Measurements from ENCODE around the gene OXCT2.

OXCT2 gene

GRCh38 chr1:39733161-39733560 is 38.0 kb downstream of the OXCT2 start:
- DNase-seq (ENCODE audit: low spot score) = no peak

GRCh38 chr1:39732730-39733129 is 38.4 kb downstream of the OXCT2 start:
- no peak for DNase-seq (ENCODE audit: low spot score)

GRCh38 chr1:39729842-39730241 is 41.3 kb downstream of the OXCT2 start:
- no peak for DNase-seq (ENCODE audit: low spot score)

GRCh38 chr1:39729030-39729429 is 42.1 kb downstream of the OXCT2 start:
- DNase-seq (ENCODE audit: low spot score) = no peak

GRCh38 chr1:39727932-39728317 is 43.2 kb downstream of the OXCT2 start:
- no peak for DNase-seq (ENCODE audit: low spot score)

GRCh38 chr1:39727221-39727931 is 43.8 kb downstream of the OXCT2 start:
- DNase-seq (ENCODE audit: low spot score) = no peak

- DNase-seq (ENCODE audit: low spot score) = no peak
Measured at GRCh38 chr1:39726600-39726999, 44.5 kb downstream of the OXCT2 start.

GRCh38 chr1:39722495-39722894 is 48.7 kb downstream of the OXCT2 start:
- no peak for DNase-seq (ENCODE audit: low spot score)

GRCh38 chr1:39721664-39722063 is 49.5 kb downstream of the OXCT2 start:
- DNase-seq (ENCODE audit: low spot score) = no peak

GRCh38 chr1:39720094-39720999 is 50.8 kb downstream of the OXCT2 start:
- DNase-seq (ENCODE audit: low spot score) = no peak
